Endothelial cell (in vitro differentiated cells): ENCODE measurements around the gene ORMDL2. TPM values are rescaled to one million over a fixed set of nuclear protein-coding genes. Genes with fewer than 3 reads are reported as not detected.
"Not testable (repeated sequence)": the region's sequence is repeated elsewhere in the genome, so short reads cannot be mapped to it uniquely, and the experiment has no call there.

Experiments used
- DNase-seq: peaks from one replicate; pipeline ENCODE4 v3.0.0; 2021; ENCODE audit warnings: low spot score
- H3K27ac Mint-ChIP-seq: one replicate; pipeline ENCODE4 v1.8.0; 2021; ENCODE audit warnings: mixed read lengths, inconsistent platforms; ENCODE audit not compliant: unreplicated experiment
- H3K27me3 Mint-ChIP-seq: one replicate; pipeline ENCODE4 v1.8.0; 2021; ENCODE audit warnings: mild to moderate bottlenecking, moderate library complexity, mixed read lengths, inconsistent platforms; ENCODE audit not compliant: unreplicated experiment
- H3K36me3 Mint-ChIP-seq: one replicate; pipeline ENCODE4 v1.8.0; 2021; ENCODE audit warnings: mild to moderate bottlenecking, low read depth, mixed read lengths, inconsistent platforms; ENCODE audit not compliant: unreplicated experiment
- H3K4me1 Mint-ChIP-seq: one replicate; pipeline ENCODE4 v1.8.0; 2021; ENCODE audit warnings: mild to moderate bottlenecking, mixed read lengths, inconsistent platforms; ENCODE audit not compliant: unreplicated experiment
- H3K4me3 Mint-ChIP-seq: one replicate; pipeline ENCODE4 v1.8.0; 2021; ENCODE audit warnings: mild to moderate bottlenecking, mixed read lengths, inconsistent platforms; ENCODE audit not compliant: unreplicated experiment
- H3K9me3 Mint-ChIP-seq: one replicate; pipeline ENCODE4 v1.8.0; 2021; ENCODE audit warnings: mixed read lengths, inconsistent platforms; ENCODE audit not compliant: unreplicated experiment
- total RNA-seq: library from RNA; stranded (reverse); fragmentation: NEBNext Ultra II Directional; extraction: Animal tissue kit (Norgen Biotek cat#: 25700); gene quantifications from one replicate; pipeline ENCODE4 v1.2.1, GENCODE V29; 2021; ENCODE audit not compliant: unreplicated experiment
- TF ChIP-seq, protein P1 (sequence below): fragments of 200-600 bp; sonication (generic); IDR thresholded peaks from one replicate; pipeline ENCODE4 v1.5.0; 2021; ENCODE audit warnings: antibody characterized with exemption; ENCODE audit not compliant: unreplicated experiment

Gene ORMDL2
- total RNA-seq, 1 donor from 2014 or later: 33.9 TPM

GRCh38 chr12:55861396-55861795, 43.6 kb downstream of the ORMDL2 start:
- TF ChIP-seq, protein P1, sequence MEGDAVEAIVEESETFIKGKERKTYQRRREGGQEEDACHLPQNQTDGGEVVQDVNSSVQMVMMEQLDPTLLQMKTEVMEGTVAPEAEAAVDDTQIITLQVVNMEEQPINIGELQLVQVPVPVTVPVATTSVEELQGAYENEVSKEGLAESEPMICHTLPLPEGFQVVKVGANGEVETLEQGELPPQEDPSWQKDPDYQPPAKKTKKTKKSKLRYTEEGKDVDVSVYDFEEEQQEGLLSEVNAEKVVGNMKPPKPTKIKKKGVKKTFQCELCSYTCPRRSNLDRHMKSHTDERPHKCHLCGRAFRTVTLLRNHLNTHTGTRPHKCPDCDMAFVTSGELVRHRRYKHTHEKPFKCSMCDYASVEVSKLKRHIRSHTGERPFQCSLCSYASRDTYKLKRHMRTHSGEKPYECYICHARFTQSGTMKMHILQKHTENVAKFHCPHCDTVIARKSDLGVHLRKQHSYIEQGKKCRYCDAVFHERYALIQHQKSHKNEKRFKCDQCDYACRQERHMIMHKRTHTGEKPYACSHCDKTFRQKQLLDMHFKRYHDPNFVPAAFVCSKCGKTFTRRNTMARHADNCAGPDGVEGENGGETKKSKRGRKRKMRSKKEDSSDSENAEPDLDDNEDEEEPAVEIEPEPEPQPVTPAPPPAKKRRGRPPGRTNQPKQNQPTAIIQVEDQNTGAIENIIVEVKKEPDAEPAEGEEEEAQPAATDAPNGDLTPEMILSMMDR: no peak
- H3K4me3 Mint-ChIP-seq: no peak overlapping the region
- no peak for DNase-seq
- no peaks in the 10 kb centered on the region for H3K27me3 Mint-ChIP-seq
- H3K4me1 Mint-ChIP-seq: no peaks in the 10 kb centered on the region
- H3K9me3 Mint-ChIP-seq: no peaks in the 10 kb centered on the region
- no peaks in the 10 kb centered on the region for H3K36me3 Mint-ChIP-seq
- no peak overlapping the region for H3K27ac Mint-ChIP-seq

DNA sequence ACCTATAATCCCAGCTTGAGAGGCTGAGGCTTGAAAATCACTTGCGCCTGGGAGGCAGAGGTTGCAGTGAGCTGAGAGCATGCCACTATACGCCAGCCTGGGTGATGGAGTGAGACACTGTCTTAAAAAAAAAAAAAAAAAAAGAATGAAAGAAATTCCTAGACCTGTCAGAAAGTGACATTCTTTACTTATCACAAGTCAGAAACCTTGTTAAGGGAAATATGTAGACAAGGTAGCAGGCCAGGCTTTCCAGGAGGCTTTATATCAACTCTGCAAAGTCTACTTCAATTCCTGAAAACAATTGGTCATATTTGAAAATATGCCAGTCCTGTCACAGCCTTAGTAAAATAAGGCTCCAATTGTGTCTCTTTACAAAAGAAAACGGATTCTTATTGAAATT, 44.0 kb downstream of the ORMDL2 start:
- H3K9me3 Mint-ChIP-seq: no peaks in the 10 kb centered on the region
- H3K4me1 Mint-ChIP-seq: no peaks in the 10 kb centered on the region
- TF ChIP-seq, protein P1: no peak
- H3K27me3 Mint-ChIP-seq: no peaks in the 10 kb centered on the region
- no peaks in the 10 kb centered on the region for H3K36me3 Mint-ChIP-seq
- no peak overlapping the region for H3K4me3 Mint-ChIP-seq
- no peak for DNase-seq
- H3K27ac Mint-ChIP-seq: no peak overlapping the region

DNA sequence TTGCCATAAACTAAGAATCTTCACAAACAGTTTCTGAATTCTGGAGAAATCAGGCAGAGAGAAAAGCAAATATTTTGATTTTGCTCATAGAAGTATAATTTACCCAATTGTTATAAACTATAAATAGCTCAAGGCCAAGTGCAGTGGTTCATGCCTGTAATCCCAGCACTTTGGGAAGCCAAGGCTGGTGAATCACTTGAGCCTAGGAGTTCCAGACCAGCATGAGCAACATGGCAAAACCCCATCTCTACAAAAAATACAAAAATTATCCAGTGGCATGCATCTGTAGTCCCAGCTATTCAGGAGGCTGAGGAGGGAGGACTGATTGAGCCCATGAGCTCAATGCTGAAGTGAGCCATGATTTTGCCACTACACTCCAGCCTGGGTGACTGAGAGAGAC, 44.4 kb downstream of the ORMDL2 start:
- no peak for DNase-seq

GRCh38 chr12:55862931-55863330, 45.1 kb downstream of the ORMDL2 start:
- not testable (repeated sequence) for H3K27ac Mint-ChIP-seq, H3K27me3 Mint-ChIP-seq, H3K4me3 Mint-ChIP-seq, H3K4me1 Mint-ChIP-seq, H3K9me3 Mint-ChIP-seq, DNase-seq, H3K36me3 Mint-ChIP-seq

More for the DNA sequence above, 44.4 kb downstream of the ORMDL2 start:
- TF ChIP-seq, protein P1: no peak
- Mint-ChIP-seq H3K4me3 (no peak overlapping the region), H3K36me3 (no peaks in the 10 kb centered on the region), H3K4me1 (no peaks in the 10 kb centered on the region), H3K9me3 (no peaks in the 10 kb centered on the region), H3K27ac (no peak overlapping the region), H3K27me3 (no peaks in the 10 kb centered on the region)

DNA sequence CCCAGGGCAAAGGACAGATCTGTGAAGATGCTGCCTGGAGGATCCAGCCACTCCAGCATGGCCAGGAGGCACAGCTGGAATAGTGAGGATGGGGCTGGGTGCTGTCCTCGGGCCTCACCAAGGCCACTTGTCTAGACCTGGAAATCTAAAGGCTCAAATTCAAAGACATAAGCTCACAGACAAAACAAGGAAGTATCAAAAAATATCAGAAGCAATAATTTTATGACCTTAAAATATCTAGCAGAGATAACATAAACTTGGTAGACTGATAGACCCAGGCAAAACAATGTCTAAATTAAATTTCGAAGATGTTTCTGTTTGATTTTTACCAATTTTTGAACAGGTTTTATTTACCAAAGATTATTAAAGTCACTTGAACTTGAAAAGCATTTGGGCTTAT, 47.5 kb downstream of the ORMDL2 start:
- TF ChIP-seq, protein P1: no peak
- H3K36me3 Mint-ChIP-seq: no peaks in the 10 kb centered on the region
- H3K9me3 Mint-ChIP-seq: no peaks in the 10 kb centered on the region
- H3K27ac Mint-ChIP-seq: no peak overlapping the region
- H3K4me1 Mint-ChIP-seq: no peaks in the 10 kb centered on the region
- H3K27me3 Mint-ChIP-seq: no peaks in the 10 kb centered on the region
- DNase-seq: no peak
- H3K4me3 Mint-ChIP-seq: no peak overlapping the region

DNA sequence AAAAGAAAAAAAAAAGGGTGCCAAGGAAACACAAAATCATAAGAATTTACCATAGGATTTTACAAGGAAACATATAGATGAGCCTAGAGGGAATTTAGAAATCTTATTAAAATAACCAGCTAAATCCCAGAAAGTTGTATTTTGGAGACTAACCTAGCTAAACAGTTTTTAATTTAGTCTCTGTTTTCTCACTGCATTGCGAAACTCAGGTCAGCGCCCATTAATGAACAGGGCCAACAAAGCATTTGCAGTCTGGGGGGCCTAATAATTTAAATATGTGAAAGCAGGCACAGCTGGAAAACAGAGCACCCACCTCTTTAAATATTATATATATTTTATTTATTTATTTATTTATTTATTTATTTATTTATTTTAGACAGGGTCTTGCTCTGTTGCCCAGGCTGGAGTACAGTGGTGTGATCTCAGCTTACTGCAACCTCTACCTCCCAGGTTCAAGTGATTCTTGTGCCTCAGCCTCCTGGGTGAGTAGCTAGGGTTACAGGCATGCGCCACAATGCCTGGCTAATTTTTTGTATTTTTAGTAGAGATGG, 48.7 kb downstream of the ORMDL2 start:
- H3K9me3 Mint-ChIP-seq, DNase-seq, H3K4me3 Mint-ChIP-seq, H3K27me3 Mint-ChIP-seq, H3K36me3 Mint-ChIP-seq, H3K4me1 Mint-ChIP-seq, H3K27ac Mint-ChIP-seq: not testable (repeated sequence)

Other genes with a start within 250 kb of the ORMDL2 start
- gene OR2AP1, start 245.6 kb upstream of the ORMDL2 start, total RNA-seq: not detected
- gene OR10P1, start 181.1 kb upstream of the ORMDL2 start, total RNA-seq: not detected
- gene ITGA7, start 110.1 kb upstream of the ORMDL2 start, total RNA-seq: 4.0 TPM
- 66.5 TPM for gene BLOC1S1, start 102.0 kb upstream of the ORMDL2 start, total RNA-seq
- 4.4 TPM for gene RDH5, start 97.6 kb upstream of the ORMDL2 start, total RNA-seq
- gene CD63, start 89.0 kb upstream of the ORMDL2 start, total RNA-seq: 1,134 TPM
- 9.3 TPM for gene GDF11, start 74.9 kb upstream of the ORMDL2 start, total RNA-seq
- gene SARNP, start 317 bp upstream of the ORMDL2 start, total RNA-seq: 76.6 TPM
- gene DNAJC14, start 11.5 kb downstream of the ORMDL2 start, total RNA-seq: 32.5 TPM
- gene MMP19, start 24.9 kb downstream of the ORMDL2 start, total RNA-seq: 0.15 TPM
- 58.6 TPM for gene PYM1, start 109.9 kb downstream of the ORMDL2 start, total RNA-seq
- 70.1 TPM for gene DGKA, start 113.1 kb downstream of the ORMDL2 start, total RNA-seq
- gene PMEL, start 148.0 kb downstream of the ORMDL2 start, total RNA-seq: 136 TPM
- gene CDK2, start 148.8 kb downstream of the ORMDL2 start, total RNA-seq: 43.0 TPM
- 130 TPM for gene RAB5B, start 156.0 kb downstream of the ORMDL2 start, total RNA-seq
- gene SUOX, start 179.2 kb downstream of the ORMDL2 start, total RNA-seq: 31.6 TPM
- 3.0 TPM for gene IKZF4, start 203.0 kb downstream of the ORMDL2 start, total RNA-seq
- 45.8 TPM for gene RPS26, start 223.9 kb downstream of the ORMDL2 start, total RNA-seq